K562 (cell line): ENCODE data around the gene KHSRP. TPM values are rescaled to one million over a fixed set of nuclear protein-coding genes. Genes with fewer than 3 reads are reported as not detected.

Experiments used
- CCNT2 ChIP-seq: IDR thresholded peaks from 2 replicates; pipeline ENCODE4 v1.6.1; 2011; ENCODE audit warnings: borderline replicate concordance, low read depth, mild to moderate bottlenecking, moderate library complexity, mixed read lengths, low read length; ENCODE audit not compliant: insufficient read length; ENCODE audit errors: extremely low read depth
- CEBPG ChIP-seq, 3 experiments: fragments of 200-800 bp in 1 of 3; sonication (Bioruptor generic) in 1 of 3; sonication (generic) in 1 of 3; formaldehyde crosslinking in 1 of 3; IDR thresholded peaks in 2 of 3; conservative IDR thresholded peaks in 1 of 3; 2 replicates each; pipeline versions ENCODE4 v1.6.1 to v1.8.0; 2016 to 2022; ENCODE audit warnings: missing compliant biosample characterization in 2 of 3, missing genetic modification characterization in 2 of 3, mild to moderate bottlenecking in 1 of 3, missing genetic modification reagents in 1 of 3
- CREM ChIP-seq: IDR thresholded peaks from 2 replicates; pipeline ENCODE4 v1.6.1; 2014; ENCODE audit warnings: antibody characterized with exemption, low read depth
- ELK1 ChIP-seq: sonication (generic); formaldehyde crosslinking; IDR thresholded peaks from 2 replicates; pipeline ENCODE4 v1.8.1; 2022; ENCODE audit warnings: missing genetic modification reagents
- HDAC8 ChIP-seq: fragments of 450-650 bp; IDR thresholded peaks from 2 replicates; pipeline ENCODE4 v1.6.1; 2016; ENCODE audit warnings: mild to moderate bottlenecking, missing genetic modification characterization, moderate library complexity, missing compliant biosample characterization
- KDM1A ChIP-seq, 2 experiments: fragments of 450-650 bp; IDR thresholded peaks; 2 replicates each; pipeline ENCODE4 v1.6.1; 2016; ENCODE audit warnings: mild to moderate bottlenecking in 2 of 2
- LEF1 ChIP-seq: fragments of 450-650 bp; IDR thresholded peaks from 2 replicates; pipeline ENCODE4 v1.6.1; 2016; ENCODE audit warnings: mild to moderate bottlenecking
- MED1 ChIP-seq: sonication (generic); formaldehyde crosslinking; IDR thresholded peaks from 2 replicates; pipeline ENCODE4 v1.8.1; 2023; ENCODE audit warnings: missing genetic modification reagents, borderline replicate concordance
- MTA3 ChIP-seq: fragments of 450-650 bp; formaldehyde crosslinking; IDR thresholded peaks from 2 replicates; pipeline ENCODE4 v1.6.1; 2017; ENCODE audit warnings: mild to moderate bottlenecking, borderline replicate concordance
- PBX2 ChIP-seq, 2 experiments: IDR thresholded peaks in 1 of 2; conservative IDR thresholded peaks in 1 of 2; 2 replicates each; pipeline ENCODE4 v1.6.1; 2016; ENCODE audit warnings: low read depth in 2 of 2, mild to moderate bottlenecking in 1 of 2, missing compliant biosample characterization in 1 of 2, missing genetic modification characterization in 1 of 2, moderate library complexity in 1 of 2
- SIN3A ChIP-seq, 2 experiments: fragments of 150-350 bp in 1 of 2; IDR thresholded peaks; 2 replicates each; pipeline ENCODE4 v1.6.1; 2011 to 2016; ENCODE audit warnings: borderline replicate concordance in 2 of 2, low read depth in 2 of 2, low read length in 2 of 2, mild to moderate bottlenecking in 2 of 2, moderate library complexity in 2 of 2; ENCODE audit not compliant: control insufficient read depth in 1 of 2
- TEAD1 ChIP-seq, 2 experiments: fragments of 450-650 bp in 1 of 2; sonication (generic) in 1 of 2; formaldehyde crosslinking; IDR thresholded peaks; 2 replicates each; pipeline versions ENCODE4 v1.4.0 to v1.8.0; 2020 to 2022; ENCODE audit warnings: mild to moderate bottlenecking in 2 of 2, missing genetic modification reagents in 1 of 2
- ZNF511 ChIP-seq: sonication (generic); formaldehyde crosslinking; IDR thresholded peaks from 2 replicates; pipeline ENCODE4 v1.8.0; 2022; ENCODE audit warnings: mild to moderate bottlenecking, missing genetic modification reagents
- ZNF707 ChIP-seq: fragments of 250-450 bp; sonication (Bioruptor Pico); conservative IDR thresholded peaks from 2 replicates; pipeline ENCODE4 v1.8.0; 2022; ENCODE audit warnings: inconsistent platforms, mild to moderate bottlenecking, moderate library complexity
- polyA plus RNA-seq, 8 experiments: library from polyadenylated mRNA; depleted of rRNA in 4 of 8; stranded (reverse) in 5 of 8; unstranded in 3 of 8; fragments of >200 nt; fragmentation: Nextera tagmentation in 2 of 8; fragmentation: Illumina TruSeq in 1 of 8; extraction: Ambion mirVana in 2 of 8; extraction: Trizol in 1 of 8; gene quantifications; 2 replicates each; pipeline versions ENCODE4 v1.2.1 to v1.2.3, GENCODE V29; 2011 to 2014; ENCODE audit warnings: inconsistent platforms in 1 of 8, missing spikeins in 1 of 8
- total RNA-seq, 7 experiments: library from RNA; depleted of rRNA in 6 of 7; stranded (reverse); fragments of >200 nt in 6 of 7; fragmentation: Illumina TruSeq in 2 of 7; extraction: Trizol in 2 of 7; gene quantifications; 2 replicates each; pipeline versions ENCODE4 v1.2.1 to v1.2.3, GENCODE V29; 2011 to 2021; ENCODE audit warnings: low replicate concordance in 1 of 7
- TF ChIP-seq, protein P1 (sequence below): sonication (generic); formaldehyde crosslinking; IDR thresholded peaks from 2 replicates; pipeline ENCODE4 v1.8.0; 2022; ENCODE audit warnings: mild to moderate bottlenecking, missing genetic modification reagents
- TF ChIP-seq, protein P2 (sequence below): fragments of 250-450 bp; sonication (Bioruptor Pico); IDR thresholded peaks from 2 replicates; pipeline ENCODE4 v1.8.0; 2022; ENCODE audit warnings: inconsistent platforms, mild to moderate bottlenecking, moderate library complexity, borderline replicate concordance

The KHSRP gene
- total and polyA plus RNA-seq, 9 of the 15 experiments (the other 6 are each of a cell fraction or from before 2014, with no cell fraction given), result 4.2 to 564 (median 139) TPM

GRCh38 chr19:6393074-6393982 lies 31.3 kb downstream of the KHSRP start, which contains the start of gene GTF2F1 (continued):
- TF ChIP-seq ELK1 (CRISPR knock-in tag) (no peak), ZNF707 (CRISPR knock-in tag) (no peak), SIN3A (IDR thresholded peaks at IDR 0.05; ENCODE audit: borderline replicate concordance in 2 of 2, control insufficient read depth in 1 of 2, low read depth in 2 of 2, low read length in 2 of 2) (peak; percentile 83 to 96; a peak in 3 of 4 replicates), MTA3 (peak; percentile 29; the same call in 1 of the 2 replicates), HDAC8 (0 out of 2 replicates have a peak, but pooled peaks have one; percentile 48), KDM1A (IDR thresholded peaks at IDR 0.05) (no peak), PBX2 (CRISPR knock-in tag; IDR thresholded peaks at IDR 0.05; ENCODE audit: low read depth) (no peak), PBX2 (tag; conservative IDR thresholded peaks at IDR 0.05; ENCODE audit: low read depth) (no peak), ZNF511 (no peak; the same call in 1 of the 2 replicates), CCNT2 (no peak), CEBPG (CRISPR knock-in tag; IDR thresholded peaks at IDR 0.05) (no peak), CEBPG (tag; conservative IDR thresholded peaks at IDR 0.05 in 1 of 2, IDR thresholded peaks at IDR 0.05 in 1 of 2) (no peak), CREM (peak; percentile 93), TEAD1 (CRISPR knock-in tag; IDR thresholded peaks at IDR 0.05) (0 out of 4 replicates have a peak, but pooled peaks of 1 of the 2 experiments have one; percentile 42), LEF1 (peak; percentile 72), MED1 (CRISPR knock-in tag) (no peak)
- TF ChIP-seq, protein P1, sequence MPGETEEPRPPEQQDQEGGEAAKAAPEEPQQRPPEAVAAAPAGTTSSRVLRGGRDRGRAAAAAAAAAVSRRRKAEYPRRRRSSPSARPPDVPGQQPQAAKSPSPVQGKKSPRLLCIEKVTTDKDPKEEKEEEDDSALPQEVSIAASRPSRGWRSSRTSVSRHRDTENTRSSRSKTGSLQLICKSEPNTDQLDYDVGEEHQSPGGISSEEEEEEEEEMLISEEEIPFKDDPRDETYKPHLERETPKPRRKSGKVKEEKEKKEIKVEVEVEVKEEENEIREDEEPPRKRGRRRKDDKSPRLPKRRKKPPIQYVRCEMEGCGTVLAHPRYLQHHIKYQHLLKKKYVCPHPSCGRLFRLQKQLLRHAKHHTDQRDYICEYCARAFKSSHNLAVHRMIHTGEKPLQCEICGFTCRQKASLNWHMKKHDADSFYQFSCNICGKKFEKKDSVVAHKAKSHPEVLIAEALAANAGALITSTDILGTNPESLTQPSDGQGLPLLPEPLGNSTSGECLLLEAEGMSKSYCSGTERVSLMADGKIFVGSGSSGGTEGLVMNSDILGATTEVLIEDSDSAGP (CRISPR knock-in tag), result no peak
- TF ChIP-seq, protein P2, sequence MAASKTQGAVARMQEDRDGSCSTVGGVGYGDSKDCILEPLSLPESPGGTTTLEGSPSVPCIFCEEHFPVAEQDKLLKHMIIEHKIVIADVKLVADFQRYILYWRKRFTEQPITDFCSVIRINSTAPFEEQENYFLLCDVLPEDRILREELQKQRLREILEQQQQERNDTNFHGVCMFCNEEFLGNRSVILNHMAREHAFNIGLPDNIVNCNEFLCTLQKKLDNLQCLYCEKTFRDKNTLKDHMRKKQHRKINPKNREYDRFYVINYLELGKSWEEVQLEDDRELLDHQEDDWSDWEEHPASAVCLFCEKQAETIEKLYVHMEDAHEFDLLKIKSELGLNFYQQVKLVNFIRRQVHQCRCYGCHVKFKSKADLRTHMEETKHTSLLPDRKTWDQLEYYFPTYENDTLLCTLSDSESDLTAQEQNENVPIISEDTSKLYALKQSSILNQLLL, result no peak
